Adrenal gland (tissue), 12 donors: Measurements from ENCODE around the gene ANTXR1. TPM values are rescaled to one million over a fixed set of nuclear protein-coding genes. Genes with fewer than 3 reads are reported as not detected.
"Not testable (repeated sequence)": the region's sequence is repeated elsewhere in the genome, so short reads cannot be mapped to it uniquely, and the experiment has no call there.

Experiments used
- DNase-seq, 7 donors: peaks; one replicate each; pipeline ENCODE4 v3.0.0-alpha.2; 2019 to 2020
- H3K27ac ChIP-seq, 5 donors: fragments of 200-600 bp; sonication (generic) in 4 of 5; 1 replicate in 3 of 5; 2 replicates in 2 of 5; pipeline versions ENCODE4 v1.5.1 to v1.8.0; 2016 to 2020; ENCODE audit warnings: mild to moderate bottlenecking in 1 of 5
- H3K27me3 ChIP-seq: fragments of 200-600 bp; 2 replicates; pipeline ENCODE4 v1.8.0; 2021
- H3K36me3 ChIP-seq, 2 donors: fragments of 200-600 bp; replicated peaks in 1 of 2; 1 replicate in 1 of 2; 2 replicates in 1 of 2; pipeline versions ENCODE4 v1.5.1 to v1.8.0; 2018 to 2022
- H3K4me1 ChIP-seq, 2 donors: fragments of 200-600 bp; replicated peaks in 1 of 2; 1 replicate in 1 of 2; 2 replicates in 1 of 2; pipeline versions ENCODE4 v1.5.1 to v1.8.0; 2018 to 2021
- H3K4me3 ChIP-seq, 4 donors: fragments of 200-600 bp; sonication (generic) in 3 of 4; one replicate each; pipeline ENCODE4 v1.5.1; 2016 to 2018
- H3K9me3 ChIP-seq, 3 donors: fragments of 200-600 bp; sonication (generic) in 1 of 3; replicated peaks in 1 of 3; 1 replicate in 2 of 3; 2 replicates in 1 of 3; pipeline versions ENCODE4 v1.5.1 to v1.8.0; 2016 to 2021
- POLR2A ChIP-seq, 2 donors: fragments of 450-650 bp; IDR thresholded peaks; one replicate each; pipeline ENCODE4 v1.6.1; 2017; ENCODE audit warnings: antibody characterized with exemption in 2 of 2, mild to moderate bottlenecking in 2 of 2, moderate library complexity in 1 of 2
- WGBS, 4 donors: extraction: QIAGEN DNeasy Blood & Tissue Kit in 2 of 4; methylation state at CpG; one replicate each; pipeline versions ENCODE4 v1.1.5 to v1.1.7; 2013 to 2017; 5-methylcytosine and 5-hydroxymethylcytosine counted together
- intact Hi-C, 2 donors: fragments of 100-400 bp; cut with DNase I; formaldehyde crosslinking; loops; one replicate each; pipeline versions ENCODE4 v1.14.1 to v1.15.0; 2022 to 2023
- polyA plus RNA-seq, 3 donors: library from polyadenylated mRNA; stranded (reverse); fragments of 200-250 nt in 2 of 3; fragments of 350-450 nt in 1 of 3; fragmentation: Illumina TruSeq in 1 of 3; extraction: RNeasy Lipid Tissue Mini Kit (QIAGEN cat#74804) in 1 of 3; gene quantifications; one replicate each; pipeline ENCODE4 v1.2.3, GENCODE V29; 2013 to 2014
- total RNA-seq, 9 donors: library from RNA; depleted of rRNA in 4 of 9; stranded (reverse); fragments of >200 nt in 4 of 9; fragments of 120-200 nt in 1 of 9; fragmentation: NEBNext Ultra II Directional in 1 of 9; extraction: Animal tissue kit (Norgen Biotek cat#: 25700) in 1 of 9; gene quantifications; one replicate each; pipeline versions ENCODE4 v1.1.0 to v1.2.4, GENCODE V29; 2013 to 2023
- TF ChIP-seq, protein P1 (sequence below), 6 experiments: fragments of 450-650 bp in 4 of 6; fragments of 200-600 bp in 2 of 6; sonication (generic) in 1 of 6; IDR thresholded peaks; 1 replicate in 5 of 6; 2 replicates in 1 of 6; pipeline versions ENCODE4 v1.5.1 to v1.8.0; 2016 to 2021; ENCODE audit warnings: antibody characterized with exemption in 6 of 6, mild to moderate bottlenecking in 2 of 6, moderate library complexity in 1 of 6
- donor health status: healthy with polysubstance abuse.
- donor health status: Bipolar disorder and iron deficiency.
- donor health status: DM: yes; HTN: yes; CAD: no.
- donor health status: DM: no; HTN: no; CAD: no.
- donor health status: DM: no; HTN: no; CAD: no.
- donor health status: DM: yes; HTN: yes; CAD: no.

The ANTXR1 gene
- total and polyA plus RNA-seq, 12 donors = 19.0 to 386 (median 119) TPM

DNA sequence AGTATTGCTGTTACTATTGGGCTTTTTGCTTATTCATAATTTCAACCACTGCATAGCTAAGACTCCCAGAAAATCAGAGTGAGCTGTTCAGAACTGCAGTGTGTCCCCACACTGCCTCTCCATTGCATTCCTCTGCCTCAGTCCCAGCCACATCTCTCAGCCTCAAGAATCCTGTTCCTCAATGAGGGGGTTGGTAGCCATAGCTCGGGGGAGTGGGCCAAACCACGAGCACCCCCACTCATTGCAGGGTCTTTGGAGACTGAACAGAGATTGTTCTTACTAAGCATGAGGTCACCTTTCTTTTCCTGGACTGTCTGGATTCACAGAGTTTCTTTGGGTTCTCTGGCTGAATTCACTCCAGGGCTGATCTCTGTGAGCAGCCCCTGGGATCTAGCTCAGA lies 213.0 kb downstream of the ANTXR1 start:
- Histone ChIP-seq H3K4me1 (peaks cover 5 to 10% of the 10 kb centered on the region in 2 donors), H3K27me3 (no peaks in the 10 kb centered on the region), H3K4me3 (no peak overlapping the region), H3K36me3 (no peaks in the 10 kb centered on the region), H3K27ac (no peak overlapping the region), H3K9me3 (no peaks in the 10 kb centered on the region)
- no peak for DNase-seq
- no peak for TF ChIP-seq POLR2A (IDR thresholded peaks at IDR 0.05)
- TF ChIP-seq, protein P1, sequence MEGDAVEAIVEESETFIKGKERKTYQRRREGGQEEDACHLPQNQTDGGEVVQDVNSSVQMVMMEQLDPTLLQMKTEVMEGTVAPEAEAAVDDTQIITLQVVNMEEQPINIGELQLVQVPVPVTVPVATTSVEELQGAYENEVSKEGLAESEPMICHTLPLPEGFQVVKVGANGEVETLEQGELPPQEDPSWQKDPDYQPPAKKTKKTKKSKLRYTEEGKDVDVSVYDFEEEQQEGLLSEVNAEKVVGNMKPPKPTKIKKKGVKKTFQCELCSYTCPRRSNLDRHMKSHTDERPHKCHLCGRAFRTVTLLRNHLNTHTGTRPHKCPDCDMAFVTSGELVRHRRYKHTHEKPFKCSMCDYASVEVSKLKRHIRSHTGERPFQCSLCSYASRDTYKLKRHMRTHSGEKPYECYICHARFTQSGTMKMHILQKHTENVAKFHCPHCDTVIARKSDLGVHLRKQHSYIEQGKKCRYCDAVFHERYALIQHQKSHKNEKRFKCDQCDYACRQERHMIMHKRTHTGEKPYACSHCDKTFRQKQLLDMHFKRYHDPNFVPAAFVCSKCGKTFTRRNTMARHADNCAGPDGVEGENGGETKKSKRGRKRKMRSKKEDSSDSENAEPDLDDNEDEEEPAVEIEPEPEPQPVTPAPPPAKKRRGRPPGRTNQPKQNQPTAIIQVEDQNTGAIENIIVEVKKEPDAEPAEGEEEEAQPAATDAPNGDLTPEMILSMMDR (IDR thresholded peaks at IDR 0.05) = no peak
- intact Hi-C loops = no loop called here
- WGBS, 4 donors = 61 to 94% (median 90%) methylated on average over 2 of the region's 2 CpGs

DNA sequence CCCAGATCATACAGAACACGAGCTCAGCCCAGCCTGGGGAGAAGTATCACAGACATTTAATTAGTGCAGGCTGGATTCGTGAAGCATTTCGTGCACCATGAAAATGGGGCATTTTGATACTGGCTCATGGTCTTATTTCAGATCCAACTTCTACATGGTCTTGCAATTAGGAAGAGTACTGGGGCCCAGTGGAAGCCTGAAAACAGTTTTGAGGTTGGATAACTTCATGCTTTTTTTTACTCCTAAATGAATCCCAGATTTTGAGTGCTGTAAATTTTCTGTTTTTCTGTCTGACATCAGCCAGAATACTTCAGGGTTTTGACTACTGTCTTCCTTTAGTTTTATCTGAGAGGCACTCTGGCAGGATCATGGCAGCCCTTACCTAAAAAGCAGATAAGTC lies 213.9 kb downstream of the ANTXR1 start:
- Histone ChIP-seq H3K9me3 (no peaks in the 10 kb centered on the region), H3K27me3 (no peaks in the 10 kb centered on the region), H3K4me3 (no peak overlapping the region), H3K27ac (no peak overlapping the region), H3K4me1 (peaks cover 5 to 10% of the 10 kb centered on the region in 2 donors), H3K36me3 (no peaks in the 10 kb centered on the region)
- no peak for TF ChIP-seq POLR2A (IDR thresholded peaks at IDR 0.05)
- TF ChIP-seq, protein P1 (IDR thresholded peaks at IDR 0.05) = no peak
- 92 to 98% (median 96%) methylated on average over 3 of the region's 3 CpGs for WGBS, 4 donors
- no peak for DNase-seq
- intact Hi-C loops = no loop called here

DNA sequence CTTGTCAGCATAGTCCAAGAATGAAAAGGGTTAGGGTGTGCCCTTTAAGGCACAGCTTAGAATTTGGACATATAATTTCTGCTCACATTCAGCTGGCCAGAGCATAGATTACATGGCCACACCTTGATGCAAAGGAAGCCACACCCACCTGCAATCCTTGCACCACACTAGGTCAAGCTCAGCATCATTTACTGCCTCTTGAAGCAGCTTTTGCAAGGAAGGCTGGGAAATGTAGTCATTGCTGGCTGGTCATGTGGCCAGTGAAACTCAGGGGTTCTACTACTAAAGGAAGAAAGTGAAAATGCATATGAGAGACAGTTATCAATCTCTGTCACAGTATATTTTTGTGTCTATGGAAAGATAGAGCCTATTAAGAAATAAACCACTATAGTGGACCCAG lies 214.7 kb downstream of the ANTXR1 start:
- H3K27ac ChIP-seq = no peak overlapping the region
- H3K36me3 ChIP-seq = no peaks in the 10 kb centered on the region
- intact Hi-C loops = no loop called here

DNA sequence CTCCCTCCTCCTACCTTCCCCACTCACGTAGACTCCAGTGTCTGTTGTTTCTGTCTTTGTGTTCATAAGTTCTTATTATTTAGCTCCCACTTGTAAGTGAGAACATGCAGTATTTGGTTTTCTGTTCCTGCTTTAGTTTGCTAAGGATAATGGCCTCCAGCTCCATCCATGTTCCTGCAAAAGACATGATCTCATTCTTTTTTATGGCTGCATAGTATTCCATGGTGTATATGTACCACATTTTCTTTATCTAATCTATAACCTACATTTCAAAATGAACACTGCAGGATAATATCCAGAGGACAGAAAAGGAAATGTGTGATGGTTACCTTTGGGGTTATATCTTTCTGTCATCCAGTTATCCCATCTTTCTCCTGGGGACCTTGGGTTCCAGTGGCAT lies 218.0 kb downstream of the ANTXR1 start:
- H3K27ac ChIP-seq, H3K4me1 ChIP-seq, DNase-seq, H3K4me3 ChIP-seq, H3K36me3 ChIP-seq, H3K9me3 ChIP-seq, H3K27me3 ChIP-seq, intact Hi-C loops: not testable (repeated sequence)
- 95 to 100% (median 96%) methylated on average over 1 of the region's 1 CpG for WGBS, 4 donors

More for the DNA sequence above, 214.7 kb downstream of the ANTXR1 start:
- Histone ChIP-seq H3K9me3 (no peaks in the 10 kb centered on the region), H3K27me3 (no peaks in the 10 kb centered on the region), H3K4me1 (peaks cover 5 to 7% of the 10 kb centered on the region in 2 donors), H3K4me3 (no peak overlapping the region)
- no peak for DNase-seq
- TF ChIP-seq POLR2A (IDR thresholded peaks at IDR 0.05) = no peak
- TF ChIP-seq, protein P1 (IDR thresholded peaks at IDR 0.05) = no peak

DNA sequence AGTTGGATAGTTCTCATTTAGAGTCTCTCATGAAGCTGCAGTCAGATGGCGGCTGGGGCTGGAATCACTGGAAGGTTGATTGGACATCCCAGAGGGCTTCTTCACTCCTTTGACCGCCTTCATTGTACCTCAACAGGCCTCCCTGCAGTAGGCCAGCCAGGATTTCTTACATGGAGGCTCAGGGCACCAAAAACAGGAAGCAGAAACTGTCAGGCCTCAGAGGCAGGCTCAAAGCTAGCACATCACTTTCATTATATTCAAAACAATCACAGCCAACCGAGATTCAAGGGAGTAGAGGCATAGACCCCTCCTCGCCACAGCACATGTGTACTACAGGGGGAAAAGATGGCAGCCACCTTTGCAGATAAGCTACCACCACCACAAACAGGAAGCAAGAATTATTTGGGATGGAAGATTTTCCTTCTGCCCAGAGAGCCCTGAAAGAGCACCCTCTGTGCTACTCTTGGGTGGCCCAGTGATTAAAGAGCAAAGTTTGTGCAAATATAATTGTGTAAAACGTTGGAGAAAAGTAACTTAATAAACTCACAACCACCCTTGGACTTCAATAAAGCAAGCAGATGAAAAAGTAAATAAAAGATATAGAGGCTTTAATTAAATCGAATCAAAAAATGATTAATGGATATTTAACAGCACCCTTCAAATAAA lies 218.8 kb downstream of the ANTXR1 start:
- 78 to 82% (median 82%) methylated on average over 6 of the region's 6 CpGs for WGBS, 4 donors

DNA sequence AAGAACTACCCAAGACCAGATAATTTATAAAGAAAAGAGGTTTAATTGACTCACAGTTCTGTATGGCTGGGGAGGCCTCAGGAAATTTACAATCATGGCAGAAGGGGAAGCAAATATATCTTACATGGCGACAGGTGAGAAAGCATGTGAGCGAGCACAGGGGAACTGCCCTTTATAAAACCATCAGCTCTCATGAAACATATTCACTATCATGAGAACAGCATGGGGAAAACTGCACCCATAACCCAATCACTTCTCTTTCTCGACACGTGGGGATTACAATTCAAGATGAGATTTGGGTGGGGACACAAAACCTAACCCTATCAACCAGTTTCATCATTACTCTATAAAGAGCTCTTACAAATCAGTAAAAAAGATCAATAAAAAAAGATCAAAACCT lies 222.9 kb downstream of the ANTXR1 start:
- Histone ChIP-seq H3K27ac (peak overlapping the region in 2 of 5 donors; percentile 48 to 77), H3K4me1 (peaks cover 5 to 16% of the 10 kb centered on the region in 2 donors)
- H3K36me3 ChIP-seq, H3K27me3 ChIP-seq, DNase-seq, H3K4me3 ChIP-seq, intact Hi-C loops, H3K9me3 ChIP-seq: not testable (repeated sequence)
- WGBS, 4 donors = 93 to 97% (median 95%) methylated on average over 4 of the region's 4 CpGs

More for the DNA sequence above, 218.8 kb downstream of the ANTXR1 start:
- no peaks in the 10 kb centered on the region for H3K9me3 ChIP-seq
- intact Hi-C loops = no loop called here
- H3K4me1 ChIP-seq = peaks cover 0 to 8% of the 10 kb centered on the region in 2 donors
- no peaks in the 10 kb centered on the region for H3K27me3 ChIP-seq
- H3K4me3 ChIP-seq = no peak overlapping the region
- no peak for TF ChIP-seq POLR2A (IDR thresholded peaks at IDR 0.05)
- H3K36me3 ChIP-seq = no peaks in the 10 kb centered on the region
- H3K27ac ChIP-seq = no peak overlapping the region
- DNase-seq = no peak
